ENCODE results near the gene IGLL5. TPM values are rescaled to one million over a fixed set of nuclear protein-coding genes. Genes with fewer than 3 reads are reported as not detected.

Gene IGLL5
- total RNA-seq, 4 donors from 2014 or later: 1.8 to 15.7 TPM; not detected in 2

GRCh38 chr22:22891139-22891621 lies 3.6 kb downstream of the IGLL5 start:
- no peak overlapping the region for H3K4me3 ChIP-seq (replicated peaks in 1 of 3)
- H3K36me3 ChIP-seq: no peaks in the 10 kb centered on the region
- TF ChIP-seq POLR2A (IDR thresholded peaks at IDR 0.05) (no peak), CTCF (IDR thresholded peaks at IDR 0.05) (no peak)
- no peak overlapping the region for H3K27ac ChIP-seq
- 96 to 98% methylated on average over 3 of the region's 3 CpGs for WGBS, 2 donors
- no peaks in the 10 kb centered on the region for H3K9me3 ChIP-seq
- DNase-seq: no peak
- intact Hi-C loops (cut with DNase I): no loop called here
- no peaks in the 10 kb centered on the region for H3K4me1 ChIP-seq
- H3K27me3 ChIP-seq: no peaks in the 10 kb centered on the region

- Histone ChIP-seq H3K4me1 (no peaks in the 10 kb centered on the region), H3K27me3 (no peaks in the 10 kb centered on the region), H3K4me3 (replicated peaks in 1 of 3) (no peak overlapping the region), H3K27ac (no peak overlapping the region), H3K36me3 (no peaks in the 10 kb centered on the region), H3K9me3 (no peaks in the 10 kb centered on the region)
- intact Hi-C loops (cut with DNase I): no loop called here
- no peak for DNase-seq
- 94 to 96% methylated on average over 1 of the region's 1 CpG for WGBS, 2 donors
- no peak for TF ChIP-seq CTCF (IDR thresholded peaks at IDR 0.05)
- no peak for TF ChIP-seq POLR2A (IDR thresholded peaks at IDR 0.05)
These were observed 4.8 kb downstream of the IGLL5 start for GRCh38 chr22:22892096-22893052.

GRCh38 chr22:22893077-22893805 lies 5.6 kb downstream of the IGLL5 start:
- Histone ChIP-seq H3K27ac (no peak overlapping the region), H3K9me3 (no peaks in the 10 kb centered on the region), H3K4me3 (replicated peaks in 1 of 3) (no peak overlapping the region), H3K27me3 (no peaks in the 10 kb centered on the region), H3K4me1 (no peaks in the 10 kb centered on the region), H3K36me3 (no peaks in the 10 kb centered on the region)
- DNase-seq: no peak
- no peak for TF ChIP-seq CTCF (IDR thresholded peaks at IDR 0.05)
- no peak for TF ChIP-seq POLR2A (IDR thresholded peaks at IDR 0.05)
- 71 to 79% methylated on average over 8 to 9 of the region's 10 CpGs for WGBS, 2 donors
- intact Hi-C loops (cut with DNase I): no loop called here

- H3K27ac ChIP-seq: no peak overlapping the region
- DNase-seq: no peak
- intact Hi-C loops (cut with DNase I): no loop called here
- H3K27me3 ChIP-seq: no peaks in the 10 kb centered on the region
- no peak overlapping the region for H3K4me3 ChIP-seq (replicated peaks in 1 of 3)
- H3K4me1 ChIP-seq: no peaks in the 10 kb centered on the region
- 89 to 90% methylated on average over 4 to 7 of the region's 9 CpGs for WGBS, 2 donors
- H3K36me3 ChIP-seq: no peaks in the 10 kb centered on the region
- H3K9me3 ChIP-seq: no peaks in the 10 kb centered on the region
- no peak for TF ChIP-seq POLR2A (IDR thresholded peaks at IDR 0.05)
- no peak for TF ChIP-seq CTCF (IDR thresholded peaks at IDR 0.05)
These were observed 6.5 kb downstream of the IGLL5 start for GRCh38 chr22:22893891-22894739.

Data from thyroid gland (tissue), 4 donors.